HG03097 (cell line): ENCODE data around the gene DDAH2.
"Not testable (repeated sequence)": the region's sequence is repeated elsewhere in the genome, so short reads cannot be mapped to it uniquely, and the experiment has no call there.

ENCODE experiments used
- ATAC-seq: cut with Tn5 transposase; IDR thresholded peaks from one replicate; pipeline ENCODE4 v1.9.1; 2021; ENCODE audit not compliant: unreplicated experiment, low FRiP score

The DDAH2 gene

DNA sequence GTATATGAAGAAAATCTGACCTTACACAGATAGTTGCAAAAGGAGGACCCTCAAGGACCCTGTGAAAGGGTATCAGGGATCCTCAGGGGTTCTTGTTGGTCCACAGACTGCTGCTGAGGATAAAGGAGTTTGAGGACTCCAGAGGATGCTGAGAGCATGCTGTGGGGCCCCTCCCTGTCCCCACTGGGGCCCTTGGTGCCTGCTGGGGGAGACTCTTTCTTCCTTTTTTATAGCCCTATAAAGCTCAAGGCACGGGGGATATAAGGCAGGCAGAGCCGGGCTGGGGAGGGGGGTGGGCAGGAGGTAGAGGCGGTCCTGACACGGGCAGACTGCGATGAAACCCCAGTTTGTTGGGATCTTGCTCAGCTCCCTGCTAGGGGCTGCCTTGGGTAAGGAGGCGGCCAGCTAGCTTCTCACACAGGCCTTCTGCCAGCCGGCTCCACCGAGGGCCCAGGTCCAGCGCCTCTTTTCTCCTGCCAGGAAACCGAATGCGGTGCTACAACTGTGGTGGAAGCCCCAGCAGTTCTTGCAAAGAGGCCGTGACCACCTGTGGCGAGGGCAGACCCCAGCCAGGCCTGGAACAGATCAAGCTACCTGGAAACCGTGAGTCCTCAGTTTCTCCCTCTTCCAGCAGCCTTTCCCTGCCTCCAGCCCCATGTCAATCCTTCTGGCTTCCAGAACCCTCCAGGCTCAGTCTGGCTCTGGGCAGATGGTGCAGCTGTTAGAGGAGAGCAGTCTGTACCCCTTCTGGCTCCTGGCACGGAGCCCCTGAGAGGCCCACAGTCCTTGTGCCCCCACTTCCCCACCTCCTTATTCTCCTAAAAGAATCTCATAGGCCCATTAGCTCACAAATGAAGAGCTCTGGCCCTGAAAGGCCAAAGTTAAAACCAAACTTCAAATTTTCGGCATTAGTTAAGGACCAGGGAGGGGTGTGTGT lies 13.8 kb downstream of the DDAH2 start, which contains the start of gene LY6G6D:
TSS of gene LY6G6D (plus strand) at position 327 of the 937 bp plus-strand sequence. CDS start at position 335, 8 bp downstream.
- ATAC-seq, result no peak

DNA sequence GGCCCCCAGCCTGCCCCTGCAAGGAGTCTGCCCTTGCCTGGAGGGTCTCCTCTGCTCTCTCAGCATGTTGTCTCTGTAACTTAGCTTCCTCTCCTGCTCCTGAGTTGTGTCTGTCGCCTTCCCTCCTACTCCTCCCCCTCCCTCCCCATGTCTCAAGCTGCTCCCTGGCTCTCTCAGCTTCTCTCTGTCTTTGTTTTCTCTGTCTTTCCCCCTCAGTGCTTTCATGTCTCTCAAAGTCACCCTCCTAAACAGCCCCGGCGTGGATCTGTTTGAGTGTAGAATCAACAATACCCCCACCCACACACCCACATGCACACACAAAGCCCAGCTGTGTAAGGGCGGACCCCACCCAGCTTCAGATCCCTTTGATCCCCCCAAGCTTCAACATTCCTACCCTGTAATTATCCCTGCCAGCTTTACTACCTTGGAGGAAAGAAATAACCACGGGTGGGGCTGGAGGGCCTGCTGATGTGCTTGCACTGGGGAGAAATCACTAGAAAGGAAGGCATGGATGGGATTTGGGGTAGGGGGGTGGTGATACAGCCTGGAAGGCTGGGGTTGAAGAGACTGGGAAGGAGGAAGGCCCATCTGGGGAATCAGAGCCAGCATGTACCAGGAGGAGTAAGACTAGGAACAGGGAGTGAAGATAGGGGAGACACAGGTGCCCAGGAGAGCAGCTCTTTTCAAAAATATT lies 15.0 kb downstream of the DDAH2 start:
- ATAC-seq, result no peak

DNA sequence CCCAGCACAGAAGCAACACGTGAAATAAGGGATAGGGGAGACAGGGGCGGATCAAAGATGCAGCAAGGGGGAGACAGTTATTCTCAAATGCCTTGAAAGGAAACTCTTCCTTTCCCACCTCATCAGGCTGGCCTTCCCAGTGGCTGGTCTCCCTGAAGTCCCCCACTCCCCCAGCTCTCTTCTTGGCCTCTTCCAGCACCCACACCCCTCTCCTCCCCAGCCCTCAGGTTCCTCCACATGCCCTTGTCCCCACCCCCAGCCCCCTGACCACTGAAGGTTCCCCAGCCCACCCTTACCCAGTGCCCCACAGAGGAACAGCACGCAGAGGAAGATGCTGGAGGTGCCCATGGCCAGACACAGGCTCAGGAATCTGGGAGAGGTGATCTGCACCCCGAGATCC lies 15.6 kb downstream of the DDAH2 start:
- no peak for ATAC-seq

DNA sequence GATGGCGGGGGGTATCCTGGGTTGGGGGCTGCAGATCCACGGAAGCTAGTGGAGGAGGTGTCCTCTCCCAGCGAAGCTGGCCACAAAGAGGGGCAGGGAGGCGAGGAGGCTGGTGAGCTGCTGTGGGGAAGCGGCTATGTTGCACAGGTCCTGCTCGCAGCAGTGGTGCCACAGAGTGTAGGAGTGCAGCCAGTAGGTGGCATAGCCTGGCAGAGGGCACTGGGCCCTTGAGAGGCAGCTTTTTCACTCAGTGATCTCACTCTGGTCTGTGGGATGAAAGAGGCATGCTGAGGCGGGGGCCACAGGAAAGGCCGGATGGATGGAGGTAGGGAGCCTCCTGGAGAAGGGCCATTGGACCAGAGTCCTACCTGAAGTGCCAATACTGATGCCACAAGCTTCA lies 16.8 kb downstream of the DDAH2 start:
- no peak for ATAC-seq

DNA sequence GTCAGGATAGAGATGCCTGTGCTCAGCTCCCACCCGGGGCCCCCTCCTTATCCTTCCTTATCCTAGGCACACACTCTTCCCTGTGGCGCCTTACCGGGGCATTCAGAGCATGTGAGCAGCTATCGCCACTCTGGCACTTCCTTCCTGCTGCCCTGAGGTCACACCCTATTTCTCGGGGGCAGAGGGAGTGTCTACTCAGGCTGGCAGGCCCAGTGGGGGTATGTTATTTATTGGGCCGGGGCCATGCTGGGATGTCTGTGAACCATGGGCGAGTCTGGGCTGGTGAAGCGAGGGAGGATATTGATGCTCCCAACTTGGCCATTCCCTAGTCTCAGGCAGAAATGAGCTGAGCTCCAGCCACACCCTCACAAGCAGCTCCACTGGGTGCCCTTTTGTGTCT lies 17.9 kb downstream of the DDAH2 start:
- no peak for ATAC-seq

DNA sequence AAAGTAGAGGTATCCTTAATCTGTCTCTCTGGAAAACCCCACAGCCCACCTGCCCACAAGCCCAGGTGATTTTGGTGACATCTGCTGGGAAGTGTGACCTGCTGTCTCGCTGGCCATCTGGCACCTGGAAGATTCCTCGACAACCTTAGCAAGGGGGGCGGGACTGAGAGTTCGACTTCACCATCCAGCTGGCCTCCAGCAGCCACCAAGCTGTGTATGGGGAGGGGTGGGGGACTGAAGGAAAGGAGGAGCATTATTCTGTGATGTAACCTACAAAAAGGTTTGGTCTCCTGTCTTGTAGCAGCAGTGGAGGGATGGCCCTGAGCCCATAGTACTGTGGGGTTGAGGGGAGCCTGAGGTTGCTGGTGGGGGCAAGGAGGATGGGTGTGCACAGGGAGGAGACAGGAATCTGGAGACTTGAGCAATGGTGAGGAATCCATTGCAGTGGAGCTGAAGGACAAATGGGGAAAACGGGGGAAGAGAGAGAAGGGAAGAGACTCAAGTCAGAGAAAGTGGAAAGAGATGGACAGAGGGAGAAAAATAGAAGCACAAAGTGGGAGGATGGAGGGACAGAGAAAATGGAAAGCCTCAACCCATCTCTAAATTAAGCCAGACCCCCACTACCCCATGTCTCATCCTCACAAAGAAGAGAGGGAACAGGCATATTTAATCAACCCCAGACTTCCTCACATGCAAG lies 18.4 kb downstream of the DDAH2 start:
- no peak for ATAC-seq

DNA sequence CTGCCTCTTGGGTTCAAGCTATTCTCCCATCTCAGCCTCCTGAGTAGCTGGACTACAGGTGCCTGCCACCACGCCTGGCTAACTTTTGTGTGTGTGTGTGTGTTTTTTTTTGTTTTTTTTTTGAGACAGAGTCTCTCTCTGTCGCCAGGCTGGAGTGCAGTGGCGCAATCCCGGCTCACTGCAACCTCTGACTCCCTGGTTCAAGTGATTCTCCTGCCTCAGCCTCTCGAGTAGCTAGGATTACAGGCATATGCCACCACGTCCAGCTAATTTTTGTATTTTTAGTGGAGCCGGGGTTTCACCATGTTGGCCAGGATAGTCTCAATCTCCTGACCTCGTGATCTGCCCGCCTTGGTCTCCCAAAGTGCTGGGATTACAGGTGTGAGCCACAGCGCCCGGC lies 19.9 kb downstream of the DDAH2 start:
- not testable (repeated sequence) for ATAC-seq

DNA sequence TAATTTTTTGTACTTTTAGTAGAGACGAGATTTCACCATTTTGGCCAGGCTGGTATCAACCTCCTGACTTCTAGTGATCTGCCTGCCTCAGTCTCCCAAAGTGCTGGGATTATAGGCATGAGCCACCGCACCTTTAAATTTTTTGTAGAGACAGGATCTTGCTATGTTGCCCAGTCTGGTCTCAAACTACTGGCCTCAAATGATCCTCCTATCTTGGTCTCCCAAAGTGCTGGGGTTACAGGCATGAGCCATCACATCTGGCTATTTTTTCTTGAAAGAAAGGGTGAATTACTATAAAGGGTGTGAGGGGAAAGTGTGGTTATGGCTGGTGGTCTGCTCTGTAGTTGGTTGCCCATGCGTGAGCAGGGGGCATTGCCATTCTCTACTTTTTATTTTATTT lies 20.9 kb downstream of the DDAH2 start:
- no peak for ATAC-seq

DNA sequence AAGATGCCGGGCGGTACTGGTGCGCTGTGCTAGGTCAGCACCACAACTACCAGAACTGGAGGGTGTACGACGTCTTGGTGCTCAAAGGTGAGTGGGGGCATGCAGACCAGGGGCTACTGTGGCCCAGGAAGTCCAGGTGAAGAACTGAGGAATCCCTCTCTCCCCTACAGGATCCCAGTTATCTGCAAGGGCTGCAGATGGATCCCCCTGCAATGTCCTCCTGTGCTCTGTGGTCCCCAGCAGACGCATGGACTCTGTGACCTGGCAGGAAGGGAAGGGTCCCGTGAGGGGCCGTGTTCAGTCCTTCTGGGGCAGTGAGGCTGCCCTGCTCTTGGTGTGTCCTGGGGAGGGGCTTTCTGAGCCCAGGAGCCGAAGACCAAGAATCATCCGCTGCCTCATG lies 21.4 kb downstream of the DDAH2 start:
- ATAC-seq, result no peak

DNA sequence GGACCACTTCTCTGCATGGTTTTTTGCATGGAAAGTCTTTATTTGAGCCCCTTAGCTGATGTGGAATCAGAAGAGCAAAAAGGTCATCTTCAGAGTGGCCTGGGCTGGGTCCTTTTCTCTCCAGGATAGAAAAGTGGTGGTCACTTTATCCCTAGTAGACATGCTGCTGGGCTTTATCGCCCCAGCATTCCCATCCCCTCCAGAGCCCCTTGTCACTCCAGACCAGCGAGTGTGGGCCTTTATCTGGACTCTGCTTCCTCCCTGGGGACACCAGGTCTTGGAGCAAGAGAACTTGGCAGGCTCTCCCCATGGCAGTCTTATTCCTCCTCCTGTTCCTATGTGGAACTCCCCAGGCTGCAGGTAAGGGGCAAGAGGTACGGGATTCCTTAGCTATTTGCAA lies 22.5 kb downstream of the DDAH2 start, which contains the start of gene LY6G6F:
TSS of gene LY6G6F (plus strand) at position 268 of the 400 bp plus-strand sequence. CDS start at position 309, 41 bp downstream.
- ATAC-seq, result no peak

DNA sequence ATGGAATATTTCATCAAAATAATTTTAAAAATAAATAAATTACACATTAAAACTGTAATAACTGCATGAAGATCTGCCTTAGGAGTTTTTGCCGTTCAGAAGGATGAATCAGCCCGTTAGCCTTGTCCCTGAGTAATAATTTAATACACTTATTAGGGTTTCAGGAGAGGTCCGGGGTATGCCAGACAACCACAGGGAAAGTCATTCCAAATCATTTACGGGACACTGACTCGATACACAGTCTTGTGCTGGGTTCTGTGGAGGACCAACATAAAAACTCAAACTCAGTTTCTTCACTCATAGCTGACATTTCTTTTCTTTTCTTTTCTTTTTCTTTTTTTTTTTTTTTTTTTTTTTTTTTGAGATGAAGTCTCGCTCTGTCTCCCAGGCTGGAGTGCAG lies 23.2 kb downstream of the DDAH2 start:
- ATAC-seq, result no peak

DNA sequence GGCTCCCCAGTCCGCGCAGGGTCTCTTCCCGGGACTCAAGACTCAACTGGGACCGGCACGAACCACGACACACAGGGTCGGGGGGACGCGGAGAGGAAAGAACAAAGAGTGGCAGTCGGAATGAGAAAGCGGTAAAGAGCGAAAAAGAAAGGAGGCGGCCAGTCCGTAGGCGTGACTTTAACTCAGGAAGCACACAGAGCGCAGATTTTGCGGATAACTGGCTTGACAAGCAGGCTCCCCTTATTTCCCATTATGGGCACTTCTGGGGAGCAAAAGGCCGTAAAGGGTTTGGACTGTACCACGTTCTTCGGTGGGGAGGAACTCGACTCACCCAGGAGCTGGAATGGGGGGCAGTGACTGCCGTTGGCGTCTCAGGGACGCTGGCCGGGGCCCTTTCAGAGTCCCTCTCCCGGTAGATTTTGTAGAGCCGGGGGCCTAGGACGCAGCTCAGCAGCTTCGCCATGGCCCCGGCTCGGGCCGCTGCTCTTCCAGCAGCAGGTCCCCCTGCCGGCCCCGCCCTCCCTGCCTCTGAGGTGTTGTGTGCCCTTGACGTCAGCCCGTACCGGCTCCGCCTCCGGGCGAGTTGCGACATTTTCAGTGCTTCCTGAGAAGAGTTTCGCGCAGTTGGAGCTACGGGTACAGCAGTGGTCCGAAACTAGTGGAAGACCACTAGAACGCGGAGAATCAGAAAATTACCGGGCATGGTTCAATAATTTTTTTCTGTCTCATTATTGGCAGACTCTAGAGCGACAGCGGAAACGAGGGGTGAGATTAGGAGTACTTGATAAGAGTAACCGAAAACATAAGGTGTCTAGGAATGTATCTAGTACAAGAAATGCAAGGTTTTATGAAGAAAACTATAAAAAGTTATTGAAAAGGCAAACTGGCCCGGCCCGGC lies 26.0 kb downstream of the DDAH2 start, which contains the start of gene ABHD16A:
TSS of gene ABHD16A (minus strand) at position 506 of the 898 bp plus-strand sequence. CDS start at position 463, 43 bp downstream.
- ATAC-seq, result peak; percentile 83

DNA sequence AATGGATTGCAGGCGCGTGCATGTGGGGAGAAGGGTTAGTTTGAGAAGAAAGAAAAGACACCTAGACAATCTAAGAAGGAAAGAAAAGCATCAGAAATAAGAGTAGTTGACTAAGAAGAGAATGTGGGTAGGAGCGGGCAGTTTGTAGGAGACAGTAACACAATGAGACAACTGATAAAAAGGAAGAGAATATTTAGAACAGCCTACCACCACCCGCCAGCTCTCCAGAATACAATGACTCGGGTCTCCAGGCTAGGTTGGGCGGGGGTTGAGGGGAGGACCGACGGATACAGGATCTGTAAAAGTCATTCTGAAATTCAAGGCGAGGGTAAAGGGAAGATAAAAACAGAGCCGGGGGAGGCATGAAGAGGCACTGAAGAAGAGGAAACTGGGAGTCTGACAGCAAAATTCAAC lies 26.7 kb downstream of the DDAH2 start:
- ATAC-seq, result no peak

DNA sequence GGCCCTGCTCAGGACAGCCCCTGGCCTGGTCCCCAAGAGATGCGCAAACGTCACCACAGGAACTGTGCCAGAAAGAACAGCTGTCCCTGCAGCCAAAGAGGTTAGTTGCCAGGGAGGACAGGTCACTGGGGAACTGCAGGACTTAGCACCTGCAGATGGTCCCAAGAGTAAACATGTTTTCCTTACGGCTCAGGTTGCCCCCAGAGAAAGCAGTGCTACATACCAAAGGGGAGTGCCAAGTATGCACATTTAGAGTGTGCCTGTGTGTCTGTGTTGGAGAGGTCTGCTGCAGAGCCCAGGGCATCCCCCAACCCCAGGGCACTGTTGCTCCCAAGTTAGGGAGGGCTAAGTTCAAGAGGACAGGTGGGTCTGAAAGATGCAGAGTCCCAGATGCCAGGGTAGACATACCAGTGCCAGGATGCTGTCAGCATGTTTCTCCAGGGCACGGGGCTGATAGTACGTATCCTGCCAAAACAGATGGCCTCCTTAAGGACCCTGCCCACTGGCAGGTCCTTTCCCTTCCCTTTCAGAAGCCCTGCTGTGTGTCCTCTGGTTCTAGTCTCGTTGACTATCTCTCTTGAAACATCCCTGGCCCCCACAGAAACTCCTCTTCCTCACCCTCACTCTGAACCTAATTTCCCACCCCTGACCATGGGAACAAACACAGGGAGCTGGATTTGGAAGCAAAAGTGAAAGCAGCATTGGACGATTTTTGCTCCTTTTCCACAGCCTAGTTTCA lies 27.3 kb downstream of the DDAH2 start:
- no peak for ATAC-seq

DNA sequence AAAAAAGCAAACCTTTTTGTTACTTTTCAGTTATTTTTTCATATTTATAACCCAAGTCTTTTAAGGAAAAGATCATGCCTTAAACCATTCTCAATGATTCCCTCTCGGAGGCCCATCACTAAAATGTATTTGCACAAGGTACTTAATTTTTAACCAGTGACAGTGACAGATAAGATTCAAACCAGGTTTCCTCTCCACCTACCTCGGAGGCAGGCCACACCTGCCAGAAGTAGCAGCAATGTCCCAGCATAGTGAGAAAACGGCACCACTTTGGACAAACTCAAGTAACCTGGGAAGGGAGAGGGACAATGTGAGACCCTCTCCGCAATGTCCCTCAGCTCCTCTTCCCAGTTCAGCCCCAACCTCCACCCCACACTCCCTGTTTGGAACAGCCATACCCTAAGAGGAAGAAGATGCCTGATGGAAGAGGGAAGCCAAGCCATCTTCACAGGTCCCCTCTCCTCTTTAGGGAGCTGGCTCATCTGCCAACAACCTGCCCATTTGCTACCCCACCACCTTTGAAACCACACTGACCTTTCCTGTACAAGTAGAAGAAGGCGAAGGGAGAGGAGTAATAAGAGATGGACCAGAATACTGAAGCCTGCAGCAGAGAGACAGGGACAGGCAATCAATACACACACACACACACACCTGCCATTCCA lies 28.2 kb downstream of the DDAH2 start:
- no peak for ATAC-seq

DNA sequence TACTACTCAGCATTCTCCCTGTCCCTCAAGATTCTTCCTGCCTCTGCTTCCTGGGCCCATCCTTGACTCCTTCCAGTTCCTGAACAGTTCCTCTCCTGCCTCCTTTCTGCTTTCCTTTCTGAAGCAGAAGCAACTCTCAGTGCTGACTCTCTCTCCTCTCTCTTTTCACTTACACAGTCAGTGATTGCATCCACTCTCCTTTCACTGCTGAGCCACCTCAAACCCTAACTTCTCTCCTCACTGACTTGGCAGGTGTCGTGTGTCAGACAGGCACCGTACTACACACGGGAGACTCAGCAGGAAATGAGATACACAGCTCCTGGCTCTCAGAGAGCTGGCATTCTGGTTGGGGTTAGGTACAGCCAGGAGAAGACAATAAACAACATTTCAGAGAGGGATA lies 31.5 kb downstream of the DDAH2 start:
- ATAC-seq, result no peak

DNA sequence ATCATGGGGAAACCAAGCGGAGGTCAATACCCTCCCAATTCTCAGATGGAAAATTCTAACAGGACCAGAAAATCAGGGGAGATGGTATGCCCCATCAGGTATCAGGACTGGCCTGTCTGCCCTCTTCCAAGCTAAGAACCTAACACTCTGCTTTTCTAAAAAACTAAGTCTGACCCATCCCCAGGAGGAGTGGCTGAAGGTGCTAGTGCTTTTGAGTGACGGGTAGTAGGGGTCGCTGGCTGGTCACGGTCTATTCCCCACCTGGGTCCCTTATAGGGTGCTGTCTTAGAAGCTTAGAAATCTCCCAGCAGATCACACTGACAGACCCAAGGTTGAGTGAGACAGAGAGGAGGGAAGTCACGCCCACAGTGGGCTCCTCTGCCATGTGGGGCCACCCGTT lies 35.6 kb downstream of the DDAH2 start:
- no peak for ATAC-seq

DNA sequence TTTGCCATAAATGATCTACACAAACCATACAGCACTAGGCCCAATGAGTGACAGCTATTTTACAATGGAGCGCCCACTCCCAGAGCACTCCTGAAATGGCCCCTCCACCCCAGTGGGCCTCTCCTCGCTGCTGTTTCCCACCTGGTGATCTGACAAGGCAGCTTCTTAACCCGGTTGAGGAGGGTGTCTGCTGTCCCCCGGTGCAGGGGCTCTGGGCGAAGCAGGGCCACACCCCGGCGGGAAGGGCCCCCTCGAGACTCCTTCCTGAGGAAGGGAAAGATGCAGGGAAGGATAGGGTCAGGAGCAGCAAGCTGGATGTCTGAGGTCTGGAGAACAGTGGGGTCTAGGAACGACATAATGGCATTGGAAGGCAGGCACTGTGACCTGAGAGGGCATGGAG lies 36.2 kb downstream of the DDAH2 start:
- ATAC-seq, result no peak

DNA sequence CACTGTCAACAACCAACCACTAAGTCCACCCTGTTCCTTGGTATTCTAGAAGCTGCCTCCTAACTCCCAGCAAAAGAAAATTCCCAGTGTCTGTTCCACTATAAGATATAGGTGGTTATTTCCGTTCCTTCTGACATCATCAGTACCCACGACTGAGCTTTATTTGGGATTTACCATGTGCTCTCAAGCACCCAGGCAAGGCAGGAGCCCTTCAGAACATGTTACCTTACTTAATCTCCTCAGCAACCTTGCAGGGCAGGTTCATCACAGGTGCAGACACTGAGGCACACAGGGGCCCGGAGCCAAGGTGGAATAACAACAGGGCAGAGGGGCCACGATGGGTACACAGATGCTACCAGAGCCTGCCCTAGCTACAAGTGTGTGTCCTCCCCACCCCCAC lies 36.7 kb downstream of the DDAH2 start:
- no peak for ATAC-seq
